ENCODE data around the gene MED1.
"Not testable (repeated sequence)": the region's sequence is repeated elsewhere in the genome, so short reads cannot be mapped to it uniquely, and the experiment has no call there.

Gene MED1

GRCh38 chr17:39450847-39451581 lies at the start of gene MED1:
TSS of gene MED1 (minus strand) at chr17:39451263. CDS start at chr17:39451062, 201 bp downstream.
- peak; percentile 99 for DNase-seq

GRCh38 chr17:39496921-39497320 lies 45.9 kb upstream of the MED1 start:
- DNase-seq = not testable (repeated sequence)

- no peak for DNase-seq
Observed at GRCh38 chr17:39487946-39488345, 36.9 kb upstream of the MED1 start.

- not testable (repeated sequence) for DNase-seq
Observed at GRCh38 chr17:39487490-39487889, 36.4 kb upstream of the MED1 start.

GRCh38 chr17:39486242-39486641 lies 35.2 kb upstream of the MED1 start:
- no peak for DNase-seq

- DNase-seq = peak; percentile 7
Observed at GRCh38 chr17:39485555-39485954, 34.5 kb upstream of the MED1 start.

- DNase-seq = no peak
Observed at GRCh38 chr17:39484178-39484577, 33.1 kb upstream of the MED1 start.

- no peak for DNase-seq
Observed at GRCh38 chr17:39483506-39483905, 32.4 kb upstream of the MED1 start.

GRCh38 chr17:39479631-39480030 lies 28.6 kb upstream of the MED1 start:
- DNase-seq = not testable (repeated sequence)

- DNase-seq = no peak
Observed at GRCh38 chr17:39473310-39473709, 22.2 kb upstream of the MED1 start.

GRCh38 chr17:39468610-39469009 lies 17.5 kb upstream of the MED1 start:
- not testable (repeated sequence) for DNase-seq

- DNase-seq = not testable (repeated sequence)
Observed at GRCh38 chr17:39464639-39465181, 13.6 kb upstream of the MED1 start.

GRCh38 chr17:39462631-39463375 lies 11.7 kb upstream of the MED1 start:
- peak; percentile 44 for DNase-seq

- DNase-seq = peak; percentile 64
Observed at GRCh38 chr17:39461926-39462569, 11.0 kb upstream of the MED1 start.

- peak; percentile 99 for DNase-seq
Observed at GRCh38 chr17:39461113-39461925, 10.3 kb upstream of the MED1 start, which contains the start of gene CDK12. TSS of gene CDK12 (plus strand) at chr17:39461486. CDS start at chr17:39462072, 586 bp downstream.

GRCh38 chr17:39455919-39456318 lies 4.9 kb upstream of the MED1 start:
- no peak for DNase-seq

GRCh38 chr17:39450051-39450450 lies 1.0 kb downstream of the MED1 start:
- no peak for DNase-seq

GRCh38 chr17:39447561-39447960 lies 3.5 kb downstream of the MED1 start:
- DNase-seq = no peak

GRCh38 chr17:39443326-39443725 lies 7.7 kb downstream of the MED1 start:
- no peak for DNase-seq

GRCh38 chr17:39439868-39440267 lies 11.2 kb downstream of the MED1 start:
- DNase-seq = not testable (repeated sequence)

GRCh38 chr17:39429600-39429999 lies 21.5 kb downstream of the MED1 start:
- no peak for DNase-seq

- DNase-seq = peak; percentile 10
Observed at GRCh38 chr17:39416141-39416540, 34.9 kb downstream of the MED1 start.
